Endothelial cell of umbilical vein (primary cell): Measurements from ENCODE around the gene SVIL.

ENCODE experiments used
- EZH2 ChIP-seq: IDR thresholded peaks from 2 replicates; pipeline ENCODE4 v1.6.1; 2012; ENCODE audit warnings: borderline replicate concordance, low read depth, mild to moderate bottlenecking, moderate library complexity, low read length, inconsistent platforms; ENCODE audit not compliant: severe bottlenecking
- GATA2 ChIP-seq: IDR thresholded peaks from 2 replicates; pipeline ENCODE4 v1.7.0; 2011; ENCODE audit warnings: low read depth, mild to moderate bottlenecking, moderate library complexity, mixed read lengths, low read length; ENCODE audit not compliant: insufficient read length, insufficient read depth
- JUN ChIP-seq: IDR thresholded peaks from 2 replicates; pipeline ENCODE4 v1.6.1; 2011; ENCODE audit warnings: borderline replicate concordance, low read depth; ENCODE audit not compliant: insufficient read length, insufficient read depth
- POLR2A ChIP-seq: IDR thresholded peaks from 2 replicates; pipeline ENCODE4 v1.6.1; 2012; ENCODE audit warnings: low read depth, mild to moderate bottlenecking, control low read depth, low read length
- TF ChIP-seq, protein P1 (sequence below), 2 donors: IDR thresholded peaks; 1 replicate in 1 of 2; 2 replicates in 1 of 2; pipeline ENCODE4 v1.5.1; 2011; ENCODE audit warnings: low read length in 2 of 2, mild to moderate bottlenecking in 2 of 2, moderate library complexity in 2 of 2, control low read depth in 1 of 2, inconsistent platforms in 1 of 2, low read depth in 1 of 2; ENCODE audit not compliant: insufficient read depth in 1 of 2; ENCODE audit errors: extremely low read depth in 1 of 2
- TF ChIP-seq, protein P2 (sequence below): IDR thresholded peaks from 2 replicates; pipeline ENCODE4 v1.6.1; 2011; ENCODE audit not compliant: insufficient read depth, insufficient read length

DNA sequence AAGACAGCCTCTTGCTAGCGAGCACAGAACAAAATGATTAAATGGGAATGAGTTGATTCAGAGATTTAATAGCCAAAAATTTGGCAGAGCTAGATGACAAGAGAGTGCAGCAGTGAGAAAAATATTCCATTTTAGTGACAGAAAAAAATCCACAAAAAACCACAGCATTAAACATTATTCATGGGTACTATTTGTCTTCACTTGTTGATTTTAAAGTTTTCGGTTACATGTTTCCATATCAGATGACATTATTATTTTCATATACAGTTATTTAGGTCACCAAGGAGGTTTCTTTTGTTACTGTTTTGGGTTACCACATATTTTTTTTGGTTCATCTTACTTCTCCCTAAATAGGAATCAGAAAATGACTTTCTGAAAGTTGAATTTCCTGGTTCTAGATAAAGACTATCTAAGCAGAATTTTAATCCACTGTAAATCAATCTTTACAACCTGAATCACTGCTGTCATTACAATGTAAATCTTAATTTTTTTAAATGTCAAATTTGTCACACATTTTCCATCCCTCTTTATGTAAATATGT, 87.9 kb downstream of the SVIL start:
- TF ChIP-seq, protein P1, sequence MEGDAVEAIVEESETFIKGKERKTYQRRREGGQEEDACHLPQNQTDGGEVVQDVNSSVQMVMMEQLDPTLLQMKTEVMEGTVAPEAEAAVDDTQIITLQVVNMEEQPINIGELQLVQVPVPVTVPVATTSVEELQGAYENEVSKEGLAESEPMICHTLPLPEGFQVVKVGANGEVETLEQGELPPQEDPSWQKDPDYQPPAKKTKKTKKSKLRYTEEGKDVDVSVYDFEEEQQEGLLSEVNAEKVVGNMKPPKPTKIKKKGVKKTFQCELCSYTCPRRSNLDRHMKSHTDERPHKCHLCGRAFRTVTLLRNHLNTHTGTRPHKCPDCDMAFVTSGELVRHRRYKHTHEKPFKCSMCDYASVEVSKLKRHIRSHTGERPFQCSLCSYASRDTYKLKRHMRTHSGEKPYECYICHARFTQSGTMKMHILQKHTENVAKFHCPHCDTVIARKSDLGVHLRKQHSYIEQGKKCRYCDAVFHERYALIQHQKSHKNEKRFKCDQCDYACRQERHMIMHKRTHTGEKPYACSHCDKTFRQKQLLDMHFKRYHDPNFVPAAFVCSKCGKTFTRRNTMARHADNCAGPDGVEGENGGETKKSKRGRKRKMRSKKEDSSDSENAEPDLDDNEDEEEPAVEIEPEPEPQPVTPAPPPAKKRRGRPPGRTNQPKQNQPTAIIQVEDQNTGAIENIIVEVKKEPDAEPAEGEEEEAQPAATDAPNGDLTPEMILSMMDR (IDR thresholded peaks at IDR 0.05; ENCODE audit: extremely low read depth in 1 of 2, insufficient read depth in 1 of 2, low read depth in 1 of 2, low read length in 2 of 2), result no peak
- TF ChIP-seq POLR2A (no peak), EZH2 (no peak), GATA2 (no peak), JUN (no peak)
- TF ChIP-seq, protein P2, sequence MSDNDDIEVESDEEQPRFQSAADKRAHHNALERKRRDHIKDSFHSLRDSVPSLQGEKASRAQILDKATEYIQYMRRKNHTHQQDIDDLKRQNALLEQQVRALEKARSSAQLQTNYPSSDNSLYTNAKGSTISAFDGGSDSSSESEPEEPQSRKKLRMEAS, result no peak
